IMR-90 (cell line): ENCODE measurements around the gene BTBD3. TPM values are rescaled to one million over a fixed set of nuclear protein-coding genes. Genes with fewer than 3 reads are reported as not detected.

ENCODE experiments used
- ATAC-seq: fragments of 200-7000 bp; cut with Tn5 transposase; 2 replicates; pipeline ENCODE4 v1.9.1; 2020; ENCODE audit warnings: low read depth, mild to moderate bottlenecking, moderate library complexity
- BruUV-seq: library from RNA; stranded (reverse); fragments of 400-500 nt; replicated peaks from 2 replicates; lab custom pipeline; 2021; lab: Mats Ljungman, UMichigan
- CTCF ChIA-PET: fragments of 300-600 bp; formaldehyde crosslinking; extraction: SDS; loops from one replicate; lab custom pipeline; 2021; ENCODE audit warnings: antibody characterized with exemption; lab: Yijun Ruan, JAX
- POLR2A ChIA-PET: fragments of 300-600 bp; sonication (Branson Sonifier 250); formaldehyde crosslinking; loops from one replicate; lab custom pipeline; 2022; ENCODE audit warnings: antibody characterized with exemption; ENCODE audit not compliant: unreplicated experiment; lab: Charles Lee
- DNase-seq: peaks from one replicate; pipeline ENCODE4 v3.0.0; 2013
- H2AFZ ChIP-seq: replicated peaks from 2 replicates; pipeline ENCODE3; 2013; ENCODE audit warnings: low read length, mild to moderate bottlenecking; ENCODE audit not compliant: poor library complexity
- H2AK5ac ChIP-seq: 2 replicates; pipeline ENCODE4 v1.6.1; 2013; ENCODE audit warnings: low read depth, low read length, inconsistent platforms
- H2AK9ac ChIP-seq: replicated peaks from 2 replicates; pipeline ENCODE3; 2013; ENCODE audit warnings: mild to moderate bottlenecking, low read depth, low read length, moderate library complexity; ENCODE audit not compliant: poor library complexity
- H2BK120ac ChIP-seq: 2 replicates; pipeline ENCODE4 v1.6.1; 2013; ENCODE audit warnings: low read depth, low read length, inconsistent platforms
- H2BK15ac ChIP-seq: 3 replicates; pipeline ENCODE4 v1.6.1; 2013; ENCODE audit warnings: low read depth, low read length, inconsistent platforms
- H2BK20ac ChIP-seq: 2 replicates; pipeline ENCODE4 v1.6.1; 2013; ENCODE audit warnings: low read depth, mild to moderate bottlenecking, inconsistent platforms, low read length, moderate library complexity
- H2BK5ac ChIP-seq: 2 replicates; pipeline ENCODE4 v1.6.1; 2013; ENCODE audit warnings: mild to moderate bottlenecking, low read depth, low read length, inconsistent platforms; ENCODE audit not compliant: poor library complexity, severe bottlenecking
- H3K14ac ChIP-seq: replicated peaks from 2 replicates; pipeline ENCODE4 v1.6.1; 2013; ENCODE audit warnings: low read depth, low read length, inconsistent platforms
- H3K18ac ChIP-seq: 2 replicates; pipeline ENCODE4 v1.6.1; 2013; ENCODE audit warnings: low read depth, low read length, control low read depth
- H3K23ac ChIP-seq: 2 replicates; pipeline ENCODE4 v1.6.1; 2013; ENCODE audit warnings: low read depth, low read length, inconsistent platforms
- H3K27ac ChIP-seq: 2 replicates; pipeline ENCODE4 v1.5.1; 2013; ENCODE audit warnings: mild to moderate bottlenecking, control low read depth, low read length; ENCODE audit not compliant: insufficient read depth
- H3K27me3 ChIP-seq: 2 replicates; pipeline ENCODE4 v1.6.1; 2013; ENCODE audit warnings: low read length; ENCODE audit not compliant: control insufficient read depth, insufficient read depth
- H3K36me3 ChIP-seq: 2 replicates; pipeline ENCODE4 v1.6.1; 2013; ENCODE audit warnings: low read length, mixed read lengths; ENCODE audit not compliant: control insufficient read depth, insufficient read depth
- H3K4ac ChIP-seq: 2 replicates; pipeline ENCODE4 v1.6.1; 2013; ENCODE audit warnings: low read depth, low read length, inconsistent platforms
- H3K4me1 ChIP-seq: 2 replicates; pipeline ENCODE4 v1.6.1; 2013; ENCODE audit warnings: low read length, mixed read lengths; ENCODE audit not compliant: control insufficient read depth, insufficient read depth
- H3K4me2 ChIP-seq: 2 replicates; pipeline ENCODE4 v1.6.1; 2013; ENCODE audit warnings: low read depth, mild to moderate bottlenecking, control low read depth, low read length, moderate library complexity
- H3K4me3 ChIP-seq: 2 replicates; pipeline ENCODE4 v1.5.1; 2013; ENCODE audit warnings: low read depth, mild to moderate bottlenecking, control low read depth, low read length, moderate library complexity; ENCODE audit not compliant: insufficient read depth
- H3K56ac ChIP-seq: 2 replicates; pipeline ENCODE4 v1.6.1; 2013; ENCODE audit warnings: low read length, inconsistent platforms; ENCODE audit not compliant: insufficient read depth; ENCODE audit errors: extremely low read depth
- H3K79me1 ChIP-seq, 2 experiments: 2 replicates each; pipeline ENCODE4 v1.6.1; 2013; ENCODE audit warnings: low read length in 2 of 2, inconsistent platforms in 1 of 2, low read depth in 1 of 2
- H3K9ac ChIP-seq: 2 replicates; pipeline ENCODE4 v1.6.1; 2013; ENCODE audit warnings: low read depth, low read length, control low read depth
- H3K9me1 ChIP-seq: 2 replicates; pipeline ENCODE4 v1.6.1; 2013; ENCODE audit warnings: low read length, inconsistent platforms; ENCODE audit not compliant: insufficient read depth
- H3K9me3 ChIP-seq: 2 replicates; pipeline ENCODE4 v1.6.1; 2013; ENCODE audit warnings: low read length; ENCODE audit not compliant: control insufficient read depth, insufficient read depth
- H4K20me1 ChIP-seq: 2 replicates; pipeline ENCODE4 v1.6.1; 2013; ENCODE audit warnings: low read length, inconsistent platforms; ENCODE audit not compliant: insufficient read depth
- H4K5ac ChIP-seq: 2 replicates; pipeline ENCODE4 v1.6.1; 2013; ENCODE audit warnings: mild to moderate bottlenecking, low read depth, low read length, control low read depth
- H4K8ac ChIP-seq, 2 experiments: 2 replicates each; pipeline ENCODE4 v1.6.1; 2013; ENCODE audit warnings: low read depth in 2 of 2, low read length in 2 of 2, control low read depth in 1 of 2, inconsistent platforms in 1 of 2
- H4K91ac ChIP-seq: 2 replicates; pipeline ENCODE4 v1.6.1; 2013; ENCODE audit warnings: low read depth, low read length, inconsistent platforms; ENCODE audit not compliant: insufficient read depth
- BHLHE40 ChIP-seq: fragments of 150-350 bp; IDR thresholded peaks from 2 replicates; pipeline ENCODE4 v1.6.1; 2016; ENCODE audit warnings: mild to moderate bottlenecking, low read depth, low read length
- CHD1 ChIP-seq: IDR thresholded peaks from 2 replicates; pipeline ENCODE4 v1.6.1; 2012; ENCODE audit warnings: low read depth, low read length, improper control_type of control experiment
- CTCF ChIP-seq: conservative IDR thresholded peaks from 2 replicates; pipeline ENCODE4 v1.5.1; 2012; ENCODE audit warnings: mild to moderate bottlenecking, low read depth, low read length, improper control_type of control experiment
- FOS ChIP-seq: fragments of 150-350 bp; IDR thresholded peaks from 2 replicates; pipeline ENCODE4 v1.6.1; 2016; ENCODE audit warnings: low read depth, low read length
- MAZ ChIP-seq: IDR thresholded peaks from 2 replicates; pipeline ENCODE4 v1.6.1; 2012; ENCODE audit warnings: low read depth, mild to moderate bottlenecking, low read length, improper control_type of control experiment, moderate library complexity, borderline replicate concordance
- MXI1 ChIP-seq: IDR thresholded peaks from 2 replicates; pipeline ENCODE4 v1.6.1; 2012; ENCODE audit warnings: low read depth, mild to moderate bottlenecking, low read length, moderate library complexity, borderline replicate concordance
- POLR2A ChIP-seq: IDR thresholded peaks from 2 replicates; pipeline ENCODE4 v1.6.1; 2012; ENCODE audit warnings: mild to moderate bottlenecking, low read depth, low read length
- RAD21 ChIP-seq: IDR thresholded peaks from 2 replicates; pipeline ENCODE4 v1.6.1; 2012; ENCODE audit warnings: low read length, improper control_type of control experiment
- RFX5 ChIP-seq: IDR thresholded peaks from 2 replicates; pipeline ENCODE4 v1.8.0; 2012; ENCODE audit warnings: low read depth, mild to moderate bottlenecking, low read length, moderate library complexity
- SMC3 ChIP-seq: fragments of 150-350 bp; IDR thresholded peaks from 2 replicates; pipeline ENCODE4 v1.6.1; 2016; ENCODE audit warnings: low read depth, mild to moderate bottlenecking, antibody characterized with exemption, low read length, moderate library complexity
- WGBS, 2 experiments: methylation state at CpG; one replicate each; pipeline versions ENCODE4 v1.1.5 to v1.1.7; 2013; ENCODE audit warnings: missing lambda C conversion rate in 2 of 2; ENCODE audit not compliant: insufficient read length in 1 of 2; ENCODE audit errors: extremely low coverage in 2 of 2; 5-methylcytosine and 5-hydroxymethylcytosine counted together
- dilution Hi-C: fragments of 300-500 bp; cut with HindIII; formaldehyde crosslinking; loops from one replicate; pipeline ENCODE4 v1.14.3; 2018; ENCODE audit warnings: low sequenced_read_pairs; ENCODE audit not compliant: unreplicated experiment
- in situ Hi-C: fragments of 300-500 bp; cut with MboI; formaldehyde crosslinking; loops from 3 replicates; pipeline ENCODE4 v1.14.3; 2019; ENCODE audit warnings: low sequenced_read_pairs, inconsistent platforms, mixed read lengths
- intact Hi-C: fragments of 100-400 bp; cut with micrococcal nuclease; formaldehyde crosslinking; loops from 2 replicates; pipeline ENCODE4 v1.10.0; 2022
- polyA plus RNA-seq, 3 experiments: library from polyadenylated mRNA; depleted of rRNA; stranded (reverse); fragments of >200 nt; gene quantifications; 2 replicates each; pipeline ENCODE4 v1.2.3, GENCODE V29; 2012; ENCODE audit warnings: low replicate concordance in 1 of 3
- total RNA-seq: library from RNA; depleted of rRNA; stranded (reverse); fragments of >200 nt; gene quantifications from 2 replicates; pipeline ENCODE4 v1.2.3, GENCODE V29; 2012
- TF ChIP-seq, protein P1 (sequence below): fragments of 150-350 bp; IDR thresholded peaks from 2 replicates; pipeline ENCODE4 v1.6.1; 2017; ENCODE audit warnings: mild to moderate bottlenecking, antibody characterized with exemption, low read length, low read depth

The BTBD3 gene
- total and polyA plus RNA-seq, 2 of the 4 experiments (the other 2 are of a cell fraction): 22.7 to 44.6 TPM

- Histone ChIP-seq H3K9me3 (no peaks in the 10 kb centered on the region), H3K14ac (no peak overlapping the region), H3K56ac (no peak overlapping the region), H2BK120ac (no peak overlapping the region), H3K4ac (no peak overlapping the region), H2BK20ac (no peak overlapping the region), H3K9ac (no peak overlapping the region), H4K8ac (no peak overlapping the region), H3K18ac (no peak overlapping the region), H4K91ac (no peak overlapping the region), H3K9me1 (no peaks in the 10 kb centered on the region), H2BK5ac (no peak overlapping the region), H3K23ac (no peak overlapping the region), H3K27me3 (no peaks in the 10 kb centered on the region; the same call in 1 of the 2 replicates), H2BK15ac (no peak overlapping the region), H4K5ac (no peak overlapping the region), H3K79me1 (no peaks in the 10 kb centered on the region), H3K36me3 (no peaks in the 10 kb centered on the region), H2AFZ (no peak overlapping the region), H2AK9ac (no peak overlapping the region), H3K4me3 (no peak overlapping the region), H2AK5ac (no peak overlapping the region), H3K27ac (no peak overlapping the region), H3K4me1 (peaks cover 2% of the 10 kb centered on the region; the same call in 1 of the 2 replicates), H3K4me2 (no peak overlapping the region), H4K20me1 (no peaks in the 10 kb centered on the region)
- BruUV-seq: no TSS peak
- ATAC-seq (no peak), DNase-seq (peak; percentile 4)
- ChIA-PET CTCF (no interaction called here), POLR2A (no interaction called here)
- in situ Hi-C loops: no loop called here
- TF ChIP-seq RFX5 (no peak), SMC3 (no peak), FOS (no peak), CHD1 (no peak), MAZ (no peak), CTCF (0 out of 2 replicates have a peak, but pooled peaks have one; percentile 1), RAD21 (0 out of 2 replicates have a peak, but pooled peaks have one; percentile 9), POLR2A (no peak), MXI1 (no peak), BHLHE40 (no peak)
- TF ChIP-seq, protein P1, sequence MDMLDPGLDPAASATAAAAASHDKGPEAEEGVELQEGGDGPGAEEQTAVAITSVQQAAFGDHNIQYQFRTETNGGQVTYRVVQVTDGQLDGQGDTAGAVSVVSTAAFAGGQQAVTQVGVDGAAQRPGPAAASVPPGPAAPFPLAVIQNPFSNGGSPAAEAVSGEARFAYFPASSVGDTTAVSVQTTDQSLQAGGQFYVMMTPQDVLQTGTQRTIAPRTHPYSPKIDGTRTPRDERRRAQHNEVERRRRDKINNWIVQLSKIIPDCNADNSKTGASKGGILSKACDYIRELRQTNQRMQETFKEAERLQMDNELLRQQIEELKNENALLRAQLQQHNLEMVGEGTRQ: no peak
- intact Hi-C loops: loop anchor here (5.0 kb wide), 1 partner anchor 288 kb away; no protein-coding TSS in a partner anchor
- dilution Hi-C loops: no loop called here
- WGBS, 2 experiments: no CpG with 5 or more reads among the region's 1 CpG
Observed at GRCh38 chr20:11965602-11966001, 47.9 kb downstream of the BTBD3 start.
